ENCODE results near the gene DNAJC3.
"Not testable (repeated sequence)": the region's sequence is repeated elsewhere in the genome, so short reads cannot be mapped to it uniquely, and the experiment has no call there.

GRCh38 chr13:95684960-95685359 is 8.0 kb downstream of the DNAJC3 start:
- TF ChIP-seq CTCF, POLR2A (IDR thresholded peaks at IDR 0.05): not testable (repeated sequence)
